DMS79 (cell line): ENCODE measurements around the gene CHCHD10.
A peak's percentile ranks its signal among the peaks of the same experiment; 100 is the strongest.

Source experiments
- DNase-seq: peaks from one replicate; lab custom pipeline; 2025; lab: John Stamatoyannopoulos, UW

CHCHD10 gene

DNA sequence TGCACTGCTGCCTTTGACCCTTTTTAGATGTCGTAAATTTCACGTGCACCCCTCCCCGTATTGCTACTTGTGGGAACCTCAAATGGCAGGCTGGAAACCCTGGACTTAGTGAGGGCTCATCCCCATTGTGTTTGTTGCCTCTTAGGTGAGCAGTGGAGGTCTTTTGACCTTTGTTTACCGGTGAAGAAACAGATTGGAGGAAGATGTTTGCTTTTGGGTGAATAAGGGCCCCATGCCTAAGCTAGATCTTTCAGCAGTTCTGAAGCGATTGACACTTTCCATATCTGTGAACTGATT is 19.8 kb upstream of the CHCHD10 start:
- no peak for DNase-seq

- peak; percentile 32 for DNase-seq
Measured at GRCh38 chr22:23786752-23787599, 19.2 kb upstream of the CHCHD10 start, which contains the start of gene SMARCB1. TSS of gene SMARCB1 (plus strand) at chr22:23786966. CDS start at chr22:23787170, 204 bp downstream.

GRCh38 chr22:23786261-23786710 is 18.5 kb upstream of the CHCHD10 start:
- no peak for DNase-seq

- DNase-seq: no peak
Measured at GRCh38 chr22:23784215-23784732, 16.5 kb upstream of the CHCHD10 start.

GRCh38 chr22:23783265-23784150 is 15.7 kb upstream of the CHCHD10 start:
- no peak for DNase-seq

DNA sequence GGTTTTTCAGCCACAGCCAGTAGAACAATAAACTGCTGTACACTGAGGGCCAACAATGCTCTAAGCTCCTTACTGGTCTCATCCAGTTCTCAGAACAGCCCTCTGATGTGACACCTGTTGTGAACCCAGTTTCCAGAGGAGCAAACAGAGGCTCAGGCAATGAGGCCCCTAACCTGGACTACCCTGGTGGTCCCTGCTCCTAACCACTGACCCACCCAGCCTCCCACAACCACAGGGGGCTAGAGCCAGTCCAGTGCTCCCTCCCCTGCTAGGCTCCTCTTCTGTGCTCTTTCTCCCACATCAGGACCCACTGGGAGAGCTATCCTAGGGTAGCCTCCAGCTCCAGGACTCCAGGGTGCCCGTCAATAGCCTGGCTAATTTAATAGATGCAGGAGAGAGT is 14.9 kb upstream of the CHCHD10 start:
- DNase-seq: no peak

DNA sequence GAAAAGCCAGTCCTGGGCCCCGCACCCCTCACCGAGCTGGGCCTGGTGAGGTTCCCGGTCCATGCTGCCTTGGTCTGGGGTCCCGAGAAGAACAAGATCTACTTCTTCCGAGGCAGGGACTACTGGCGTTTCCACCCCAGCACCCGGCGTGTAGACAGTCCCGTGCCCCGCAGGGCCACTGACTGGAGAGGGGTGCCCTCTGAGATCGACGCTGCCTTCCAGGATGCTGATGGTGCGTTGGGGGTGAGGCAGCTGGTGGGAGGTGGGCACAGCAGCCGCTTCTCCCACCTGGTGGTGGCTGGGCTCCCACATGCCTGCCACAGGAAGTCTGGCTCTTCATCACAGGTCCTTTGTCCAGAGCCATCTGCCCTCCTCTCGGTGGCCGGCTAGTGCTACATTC is 14.5 kb upstream of the CHCHD10 start:
- DNase-seq: no peak

DNA sequence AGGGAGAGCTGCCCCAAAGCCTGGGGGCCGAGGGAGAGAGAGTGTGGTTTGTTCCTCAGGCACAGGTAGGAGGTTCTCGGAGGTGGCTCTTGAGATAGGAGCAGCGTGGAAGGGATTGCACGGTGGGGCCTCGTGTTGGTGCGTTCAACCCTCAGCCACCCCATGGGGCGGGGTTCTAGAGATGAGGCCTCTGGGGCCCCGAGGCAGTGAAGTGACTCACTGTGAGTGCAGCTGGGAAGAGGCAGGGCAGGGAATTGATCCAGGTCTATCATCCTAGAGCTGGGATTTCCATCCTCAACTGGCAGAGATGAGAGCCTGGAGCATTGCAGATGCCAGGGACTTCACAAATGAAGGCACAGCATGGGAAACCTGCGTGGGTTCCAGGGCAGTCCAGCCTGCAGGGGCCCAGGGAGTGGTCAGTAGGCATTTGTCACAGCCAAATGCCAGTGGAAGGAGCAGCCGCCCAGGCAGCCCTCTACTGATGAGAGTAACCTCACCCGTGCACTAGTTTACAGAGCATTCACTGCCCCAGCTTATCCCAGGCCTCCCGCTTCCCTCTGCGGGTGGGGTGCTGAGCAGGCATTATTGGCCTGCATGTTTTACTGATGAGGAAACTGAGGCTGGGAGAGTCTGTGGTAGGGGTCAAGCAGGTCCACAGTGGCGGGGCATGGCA is 13.9 kb upstream of the CHCHD10 start:
- no peak for DNase-seq

- no peak for DNase-seq
Measured at GRCh38 chr22:23781065-23781464, 13.3 kb upstream of the CHCHD10 start.

DNA sequence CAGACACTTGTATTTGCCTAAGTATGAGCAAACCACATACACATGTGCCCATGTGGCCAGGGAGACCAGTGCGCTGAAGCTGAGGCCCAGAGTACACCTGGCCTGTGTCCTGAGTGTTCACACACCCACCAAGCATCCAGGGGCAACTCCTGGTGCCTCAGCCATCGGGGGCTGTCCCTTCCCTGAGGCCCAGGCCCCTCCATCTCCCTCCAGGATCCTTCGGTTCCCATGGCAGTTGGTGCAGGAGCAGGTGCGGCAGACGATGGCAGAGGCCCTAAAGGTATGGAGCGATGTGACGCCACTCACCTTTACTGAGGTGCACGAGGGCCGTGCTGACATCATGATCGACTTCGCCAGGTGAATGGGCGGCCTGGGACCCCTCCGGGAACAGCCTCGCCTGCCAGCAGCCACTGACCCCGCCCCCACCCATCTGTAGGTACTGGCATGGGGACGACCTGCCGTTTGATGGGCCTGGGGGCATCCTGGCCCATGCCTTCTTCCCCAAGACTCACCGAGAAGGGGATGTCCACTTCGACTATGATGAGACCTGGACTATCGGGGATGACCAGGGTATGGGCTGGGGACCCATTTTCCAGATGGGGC is 12.5 kb upstream of the CHCHD10 start:
- no peak for DNase-seq

DNA sequence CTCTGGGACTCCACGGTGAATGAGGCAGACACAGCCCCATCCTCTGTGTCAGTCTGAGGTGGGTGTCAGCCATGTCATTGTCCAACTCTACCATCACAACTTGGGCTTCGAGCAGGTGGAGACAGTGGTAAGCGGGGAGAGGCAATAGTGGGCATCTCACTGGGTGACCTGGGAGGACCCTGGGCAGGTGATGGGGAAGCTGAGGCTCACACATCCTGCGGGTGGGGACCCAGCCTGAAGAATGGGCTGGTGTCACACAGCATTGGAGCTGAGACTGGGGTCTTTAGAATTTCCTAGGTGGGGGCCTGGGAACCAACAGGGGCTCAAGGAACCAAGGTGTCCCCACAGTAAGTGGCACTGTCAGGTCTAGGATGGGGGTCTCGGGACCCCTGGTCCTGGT is 12.0 kb upstream of the CHCHD10 start:
- no peak for DNase-seq

GRCh38 chr22:23779083-23779482 is 11.3 kb upstream of the CHCHD10 start:
- DNase-seq: no peak

DNA sequence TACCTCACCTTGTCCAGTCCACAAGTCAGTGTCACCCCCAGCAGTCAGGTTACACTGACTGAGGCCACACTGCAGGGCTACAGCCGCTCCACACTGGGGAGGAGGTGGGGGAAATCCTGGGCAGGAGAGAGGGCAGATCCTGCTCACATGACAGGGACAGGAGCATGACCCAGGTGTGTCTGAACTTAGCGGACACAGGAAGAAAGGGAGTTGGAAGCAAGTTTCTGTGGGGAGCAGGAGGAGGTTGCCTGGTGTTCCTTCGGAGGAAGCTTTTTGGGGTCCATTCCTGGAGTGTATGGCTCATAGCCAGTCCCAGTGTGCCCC is 10.8 kb upstream of the CHCHD10 start:
- no peak for DNase-seq

DNA sequence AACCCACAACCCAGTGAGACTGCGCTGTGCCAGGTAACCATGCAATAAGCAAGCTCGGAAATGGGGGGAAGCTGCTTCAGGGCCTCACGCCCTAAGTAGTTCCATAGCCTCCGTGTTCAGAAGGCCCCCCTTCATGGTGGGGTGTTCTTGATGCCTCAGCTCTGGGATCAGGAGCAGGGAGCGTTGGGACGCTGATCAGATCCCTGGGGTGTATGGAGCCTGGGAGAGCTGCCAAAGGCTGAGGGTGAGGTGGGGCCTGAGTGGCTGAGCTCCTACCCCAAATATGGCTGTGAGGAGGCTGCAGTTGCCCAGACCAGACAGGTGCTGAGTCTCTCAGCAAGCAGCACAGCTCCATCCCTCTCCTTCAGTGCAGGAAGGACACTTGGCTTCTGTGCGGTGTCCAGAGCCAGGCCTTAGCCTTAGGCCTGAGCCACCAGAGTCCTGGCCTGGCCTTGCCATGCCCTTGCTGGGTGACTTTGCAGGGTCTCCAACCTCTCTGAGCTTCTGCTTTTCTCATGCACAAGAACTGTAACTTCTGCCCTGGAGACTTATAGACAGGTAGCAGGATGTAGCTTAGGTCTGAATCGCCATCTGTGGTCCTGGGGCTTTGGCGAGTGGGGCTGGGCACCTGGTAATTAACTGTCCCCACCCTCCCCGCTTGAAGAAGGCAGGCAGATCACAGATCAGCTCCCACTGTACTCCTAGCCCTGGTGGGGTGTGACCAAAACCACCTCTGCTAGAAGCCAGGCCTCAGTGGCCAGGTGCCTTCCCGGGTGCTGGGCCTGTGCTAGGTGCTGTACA is 10.2 kb upstream of the CHCHD10 start:
- no peak for DNase-seq

DNA sequence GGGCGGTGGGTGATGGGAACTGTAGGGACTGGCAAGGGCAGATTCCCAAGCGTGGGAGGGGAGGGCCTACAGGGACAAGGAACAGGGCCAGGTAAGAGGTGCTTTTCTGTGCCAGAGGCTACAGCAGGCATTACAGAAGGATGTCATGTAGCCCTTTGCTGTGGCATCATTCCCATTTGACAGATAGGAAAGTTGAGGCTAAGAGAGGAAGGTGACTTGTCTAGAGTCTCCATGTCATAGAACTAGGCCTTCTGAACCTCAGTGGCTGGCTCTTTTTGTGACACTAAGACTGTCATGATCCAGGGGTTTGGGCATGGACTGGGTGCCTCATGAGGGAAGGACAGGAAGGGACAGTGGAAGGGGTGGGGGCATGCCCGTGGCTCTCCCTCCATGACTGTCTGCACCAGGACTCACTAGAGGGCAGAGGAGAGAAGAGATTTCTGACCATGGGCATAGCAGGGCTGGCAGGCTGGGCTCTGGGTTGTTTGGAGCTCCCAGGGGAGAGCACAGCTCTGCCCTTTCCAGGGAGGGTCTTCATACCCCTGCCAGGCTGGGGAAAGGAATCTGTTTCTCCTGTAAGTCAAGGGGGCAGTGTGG is 8.1 kb upstream of the CHCHD10 start:
- DNase-seq: no peak

DNA sequence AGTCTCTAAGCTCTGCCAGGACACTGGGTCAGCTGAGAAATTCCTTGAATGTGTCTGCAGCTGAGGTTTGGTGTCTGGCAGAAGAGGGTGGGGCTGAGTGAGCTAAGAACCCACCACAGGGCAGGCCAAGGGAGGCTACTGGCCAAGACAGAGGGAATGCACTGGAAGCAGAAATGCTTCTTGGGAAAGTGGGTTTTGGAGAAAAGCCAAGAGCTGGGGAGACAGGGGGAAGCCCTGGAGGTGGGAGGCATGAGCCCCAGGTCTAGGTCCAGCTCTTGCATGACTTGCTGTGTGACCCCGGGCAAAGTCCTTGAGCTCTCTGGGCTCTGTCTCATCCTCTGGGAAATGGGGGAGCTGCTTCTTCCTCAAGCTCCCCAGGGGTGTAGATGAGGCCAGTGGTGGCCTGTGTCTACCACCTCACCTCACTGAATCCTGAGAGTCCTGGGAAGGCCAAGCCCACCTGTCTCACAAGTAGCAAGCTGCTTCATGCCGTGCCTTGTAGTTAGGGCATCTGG is 7.2 kb upstream of the CHCHD10 start:
- DNase-seq: no peak

DNA sequence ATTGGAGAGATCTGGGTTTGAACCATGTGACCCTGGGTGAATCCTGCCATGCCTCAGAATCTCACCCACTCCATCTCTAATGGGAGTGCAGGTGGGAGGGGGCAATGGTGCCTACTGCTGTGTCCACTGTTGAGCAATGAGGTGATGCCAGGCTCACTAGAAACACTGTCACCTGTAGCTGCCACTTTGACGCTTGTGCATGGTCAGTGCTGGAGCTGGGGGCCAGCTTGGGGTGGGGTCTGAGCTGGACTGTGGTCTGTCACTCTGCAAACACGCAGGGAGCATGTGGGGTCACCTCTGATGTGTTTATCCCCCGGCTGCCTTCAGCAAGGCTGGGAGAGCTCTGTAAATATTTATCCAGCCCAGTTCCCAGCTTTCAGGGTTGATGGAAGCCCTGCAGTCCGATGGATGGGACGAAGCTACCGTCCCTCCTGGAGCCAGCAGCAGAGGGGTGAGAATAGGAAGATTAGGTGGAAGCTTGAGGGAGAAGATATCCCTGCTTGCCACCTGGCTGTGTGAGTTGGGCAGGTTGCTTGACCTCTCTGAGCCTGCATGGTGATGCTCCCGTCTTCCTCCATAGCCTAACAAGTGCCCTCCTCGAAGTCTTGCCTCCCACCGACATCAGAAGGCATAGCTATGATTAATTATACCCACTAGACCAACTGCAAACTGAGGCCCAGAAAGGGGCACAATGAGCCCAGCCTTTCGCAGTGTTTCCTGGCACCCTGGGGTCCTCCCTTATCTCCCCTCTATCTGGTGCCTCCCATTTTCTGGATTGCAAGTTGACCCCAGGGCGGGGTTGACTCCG is 6.5 kb upstream of the CHCHD10 start:
- DNase-seq: no peak

- DNase-seq: no peak
Measured at GRCh38 chr22:23773483-23774113, 5.8 kb upstream of the CHCHD10 start.
